T-cell (primary cell): ENCODE results near the gene IL20. TPM values are rescaled to one million over a fixed set of nuclear protein-coding genes. Genes with fewer than 3 reads are reported as not detected.

Experiments
- ATAC-seq, 4 experiments: fragments of 200-7000 bp in 3 of 4; fragments of 150-1000 bp in 1 of 4; cut with Tn5 transposase; replicated peaks in 1 of 4; 1 replicate in 3 of 4; 2 replicates in 1 of 4; pipeline ENCODE4 v1.10.0; 2021; ENCODE audit warnings: moderate library complexity in 3 of 4, mild to moderate bottlenecking in 2 of 4, moderate number of reproducible peaks in 1 of 4
- CTCF ChIA-PET, 2 donors: fragments of 300-600 bp; sonication (Branson Sonifier 250); formaldehyde crosslinking; loops; one replicate each; lab custom pipeline; 2022; ENCODE audit warnings: antibody characterized with exemption in 2 of 2; lab: Charles Lee
- POLR2A ChIA-PET, 2 donors: fragments of 300-600 bp; sonication (Branson Sonifier 250); formaldehyde crosslinking; loops; one replicate each; lab custom pipeline; 2022; ENCODE audit warnings: antibody characterized with exemption in 2 of 2; lab: Charles Lee
- DNase-seq, 35 experiments: peaks; one replicate each; pipeline versions ENCODE4 v3.0.0 to v3.0.0-alpha.2; 2013 to 2023
- H3K27ac ChIP-seq: one replicate; pipeline ENCODE4 v1.5.1; 2013; ENCODE audit warnings: low read length
- H3K27me3 ChIP-seq, 2 experiments: replicated peaks in 1 of 2; 1 replicate in 1 of 2; 2 replicates in 1 of 2; pipeline versions ENCODE4 v1.6.1 to v1.7.0; 2013; ENCODE audit warnings: low read length in 1 of 2, mixed read lengths in 1 of 2; ENCODE audit not compliant: control insufficient read depth in 2 of 2, insufficient read depth in 2 of 2; ENCODE audit errors: extremely low read depth in 1 of 2
- H3K36me3 ChIP-seq, 2 donors: 1 replicate in 1 of 2; 2 replicates in 1 of 2; pipeline versions ENCODE4 v1.6.1 to v1.7.0; 2013; ENCODE audit warnings: low read length in 1 of 2; ENCODE audit not compliant: control insufficient read depth in 2 of 2, insufficient read depth in 1 of 2; ENCODE audit errors: extremely low read depth in 1 of 2
- H3K4me1 ChIP-seq, 2 experiments: 1 replicate in 1 of 2; 2 replicates in 1 of 2; pipeline versions ENCODE4 v1.6.1 to v1.7.0; 2013; ENCODE audit warnings: low read length in 2 of 2, mixed read lengths in 1 of 2; ENCODE audit not compliant: insufficient read depth in 2 of 2, control insufficient read depth in 1 of 2; ENCODE audit errors: extremely low read depth in 1 of 2
- H3K4me3 ChIP-seq, 2 donors: 1 replicate in 1 of 2; 2 replicates in 1 of 2; pipeline versions ENCODE4 v1.5.1 to v1.7.0; 2013; ENCODE audit warnings: mild to moderate bottlenecking in 2 of 2, low read length in 1 of 2, moderate library complexity in 1 of 2; ENCODE audit not compliant: control insufficient read depth in 1 of 2; ENCODE audit errors: extremely low read depth in 1 of 2
- H3K9me3 ChIP-seq: 2 replicates; pipeline ENCODE4 v1.7.0; 2013
- H3K27ac Mint-ChIP-seq, 2 donors: one replicate each; pipeline ENCODE4 v1.8.0; 2020 to 2021; ENCODE audit warnings: mild to moderate bottlenecking in 2 of 2, mixed read lengths in 2 of 2
- H3K27me3 Mint-ChIP-seq, 2 donors: one replicate each; pipeline ENCODE4 v1.8.0; 2021 to 2022; ENCODE audit warnings: mixed read lengths in 2 of 2
- H3K36me3 Mint-ChIP-seq: one replicate; pipeline ENCODE4 v1.8.0; 2021; ENCODE audit warnings: mixed read lengths
- H3K4me1 Mint-ChIP-seq, 3 donors: one replicate each; pipeline ENCODE4 v1.8.0; 2020 to 2022; ENCODE audit warnings: mixed read lengths in 3 of 3, mild to moderate bottlenecking in 1 of 3
- H3K4me3 Mint-ChIP-seq, 3 donors: one replicate each; pipeline ENCODE4 v1.8.0; 2020 to 2022; ENCODE audit warnings: mild to moderate bottlenecking in 3 of 3, mixed read lengths in 3 of 3, moderate library complexity in 3 of 3
- H3K9me3 Mint-ChIP-seq, 3 donors: one replicate each; pipeline ENCODE4 v1.8.0; 2020 to 2022; ENCODE audit warnings: mixed read lengths in 3 of 3
- WGBS: methylation state at CpG from one replicate; pipeline ENCODE4 v1.1.5; 2013; ENCODE audit warnings: missing lambda C conversion rate; ENCODE audit not compliant: insufficient coverage; 5-methylcytosine and 5-hydroxymethylcytosine counted together
- total RNA-seq, 35 experiments: library from RNA in 6 of 35; stranded (reverse) in 6 of 35; fragments of 120-200 nt in 1 of 35; gene quantifications; one replicate each; pipeline versions ENCODE4 v1.2.1 to v1.2.4 and lab custom pipeline; 2013 to 2026

The IL20 gene, protein sequence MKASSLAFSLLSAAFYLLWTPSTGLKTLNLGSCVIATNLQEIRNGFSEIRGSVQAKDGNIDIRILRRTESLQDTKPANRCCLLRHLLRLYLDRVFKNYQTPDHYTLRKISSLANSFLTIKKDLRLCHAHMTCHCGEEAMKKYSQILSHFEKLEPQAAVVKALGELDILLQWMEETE
- not detected for total RNA-seq
- not detected for total RNA-seq (2013)
- total RNA-seq (lab: John Stamatoyannopoulos, UW), result 0 to 0.25 (median 0) reads per million in 29 experiments

DNA sequence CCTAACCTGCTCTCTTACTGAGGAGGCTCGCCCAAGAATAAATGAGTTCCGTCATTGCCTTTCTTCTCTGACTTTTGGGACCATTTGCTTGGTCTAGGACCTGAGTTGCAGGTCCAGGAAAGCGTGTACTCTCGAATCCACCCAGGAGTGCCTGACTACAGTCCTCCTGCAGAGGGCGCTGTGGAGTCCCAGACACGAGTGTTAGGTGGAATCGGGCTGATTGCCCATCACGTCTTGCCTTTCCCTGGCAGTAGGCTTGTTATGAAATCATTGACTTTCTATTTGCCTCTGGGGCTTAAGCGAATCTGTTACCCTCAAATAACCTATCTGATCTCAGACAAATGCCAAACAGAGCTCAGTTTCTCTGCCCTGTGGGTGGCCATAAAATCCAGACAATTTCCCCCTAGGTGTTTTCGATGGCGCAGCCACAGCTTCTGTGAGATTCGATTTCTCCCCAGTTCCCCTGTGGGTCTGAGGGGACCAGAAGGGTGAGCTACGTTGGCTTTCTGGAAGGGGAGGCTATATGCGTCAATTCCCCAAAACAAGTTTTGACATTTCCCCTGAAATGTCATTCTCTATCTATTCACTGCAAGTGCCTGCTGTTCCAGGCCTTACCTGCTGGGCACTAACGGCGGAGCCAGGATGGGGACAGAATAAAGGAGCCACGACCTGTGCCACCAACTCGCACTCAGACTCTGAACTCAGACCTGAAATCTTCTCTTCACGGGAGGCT, at the start of gene IL20:
Gene IL20 (plus strand): TSS at position 685 of the 733 bp plus-strand sequence. CDS start 230 bp downstream, outside the sequence.
- peak; percentile 65 to 91 (median 83) for DNase-seq
- Histone ChIP-seq H3K4me3 (no peak within 1 kb of the TSS), H3K9me3 (no peaks in the 10 kb centered on the region), H3K27ac (no peak within 1 kb of the TSS), H3K27me3 (peaks cover 0 to 2% of the 10 kb centered on the region in 2 experiments), H3K4me1 (peaks cover 0 to 5% of the 10 kb centered on the region in 2 experiments), H3K36me3 (no peaks in the 10 kb centered on the region)
- Mint-ChIP-seq H3K27ac (no peak within 1 kb of the TSS), H3K4me3 (no peak within 1 kb of the TSS), H3K27me3 (peaks cover 4 to 12% of the 10 kb centered on the region in 2 donors), H3K36me3 (peaks cover under 1% of the 10 kb centered on the region), H3K9me3 (no peaks in the 10 kb centered on the region), H3K4me1 (peaks cover 8 to 12% (median 11%) of the 10 kb centered on the region in 3 donors)
- WGBS, result 45% methylated on average over 13 of the region's 19 CpGs
- peak; percentile 81 to 92 (median 89) for ATAC-seq
- CTCF ChIA-PET, result interaction anchor here (0.7 to 2.2 kb wide), 14 partner anchors 13 to 146 kb away, joined by 3 to 16 read pairs (median 4); no protein-coding TSS in a partner anchor
- POLR2A ChIA-PET, result interaction anchor here in 1 of 2 donors (0.6 kb wide), 1 partner anchor 11 kb away, joined by 3 read pairs; no protein-coding TSS in a partner anchor

GRCh38 chr1:206816390-206817287, 48.8 kb upstream of the IL20 start:
- WGBS, result 14% methylated on average over 2 of the region's 4 CpGs
- no peaks in the 10 kb centered on the region for H3K27me3 Mint-ChIP-seq
- peaks cover 7% of the 10 kb centered on the region for H3K36me3 Mint-ChIP-seq
- CTCF ChIA-PET, result interaction anchor here (0.6 to 1.5 kb wide), 13 partner anchors 9 to 166 kb away, joined by 3 to 15 read pairs (median 4); no protein-coding TSS in a partner anchor
- Histone ChIP-seq H3K4me1 (peaks cover 4 to 9% of the 10 kb centered on the region in 2 experiments), H3K27ac (peak overlapping the region; percentile 54), H3K9me3 (no peaks in the 10 kb centered on the region), H3K4me3 (no peak overlapping the region), H3K36me3 (no peaks in the 10 kb centered on the region), H3K27me3 (no peaks in the 10 kb centered on the region)
- peak overlapping the region; percentile 88 to 91 for H3K27ac Mint-ChIP-seq
- H3K4me3 Mint-ChIP-seq, result peak overlapping the region; percentile 14 to 51 (median 35)
- DNase-seq, result peak in 4 of 35 experiments; percentile 10 to 74 (median 22)
- ATAC-seq, result peak; percentile 85 to 95 (median 86)
- peaks cover 3 to 14% (median 3%) of the 10 kb centered on the region in 3 donors for H3K9me3 Mint-ChIP-seq
- H3K4me1 Mint-ChIP-seq, result peaks cover 29 to 43% (median 30%) of the 10 kb centered on the region in 3 donors
- POLR2A ChIA-PET, result interaction anchor here (0.6 to 1.4 kb wide), 9 partner anchors 13 to 105 kb away, joined by 3 to 5 read pairs (median 3); partner anchors contain the start of gene FCMR (in 1 of the 2)

GRCh38 chr1:206821493-206821892, 43.9 kb upstream of the IL20 start:
- H3K4me3 Mint-ChIP-seq, result no peak overlapping the region
- H3K27me3 ChIP-seq, result no peaks in the 10 kb centered on the region
- no peaks in the 10 kb centered on the region for H3K36me3 Mint-ChIP-seq
- H3K27me3 Mint-ChIP-seq, result no peaks in the 10 kb centered on the region
- no peaks in the 10 kb centered on the region for H3K9me3 ChIP-seq
- no peak overlapping the region for H3K4me3 ChIP-seq
- H3K4me1 ChIP-seq, result peaks cover 6 to 13% of the 10 kb centered on the region in 2 experiments
- no peak overlapping the region for H3K27ac Mint-ChIP-seq
- H3K36me3 ChIP-seq, result no peaks in the 10 kb centered on the region
- ChIA-PET CTCF (interaction anchor here in 1 of 2 donors (1.1 kb wide), 1 partner anchor 87 kb away, joined by 3 read pairs; no protein-coding TSS in a partner anchor), POLR2A (interaction anchor here in 1 of 2 donors (0.8 kb wide), 1 partner anchor 88 kb away, joined by 3 read pairs; no protein-coding TSS in a partner anchor)
- ATAC-seq, result no peak
- peaks cover 23 to 40% (median 26%) of the 10 kb centered on the region in 3 donors for H3K4me1 Mint-ChIP-seq
- no peak for DNase-seq
- WGBS, result 61% methylated on average over 2 of the region's 4 CpGs
- no peaks in the 10 kb centered on the region for H3K9me3 Mint-ChIP-seq
- H3K27ac ChIP-seq, result no peak overlapping the region

DNA sequence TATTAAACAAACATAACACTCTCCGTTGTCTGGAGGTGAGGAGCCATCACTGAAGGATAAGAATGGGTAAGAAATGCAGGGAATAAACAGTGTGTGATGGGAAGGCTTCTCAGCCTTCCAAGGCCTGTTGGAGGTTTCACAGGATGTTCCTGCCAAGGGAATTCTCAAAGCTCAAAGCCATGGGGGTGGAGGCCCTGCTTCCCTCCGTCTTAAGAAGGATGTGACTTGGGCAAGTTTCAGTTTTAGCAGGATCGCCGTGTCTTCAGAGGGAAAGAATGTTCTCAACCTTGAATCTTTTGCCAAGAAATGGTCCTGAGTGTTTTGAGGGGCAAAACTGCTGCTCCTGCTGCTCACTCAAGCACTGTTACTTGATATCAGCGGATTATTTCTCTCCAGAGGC, 41.7 kb upstream of the IL20 start:
- Histone ChIP-seq H3K36me3 (no peaks in the 10 kb centered on the region), H3K27ac (no peak overlapping the region), H3K27me3 (no peaks in the 10 kb centered on the region), H3K9me3 (no peaks in the 10 kb centered on the region), H3K4me3 (no peak overlapping the region), H3K4me1 (peaks cover 3 to 6% of the 10 kb centered on the region in 2 experiments)
- H3K4me3 Mint-ChIP-seq, result no peak overlapping the region
- ChIA-PET CTCF (no interaction called here), POLR2A (no interaction called here)
- no peaks in the 10 kb centered on the region for H3K27me3 Mint-ChIP-seq
- no peak for ATAC-seq
- no peak overlapping the region for H3K27ac Mint-ChIP-seq
- WGBS, result 100% methylated on average over 1 of the region's 5 CpGs
- no peaks in the 10 kb centered on the region for H3K36me3 Mint-ChIP-seq
- H3K9me3 Mint-ChIP-seq, result no peaks in the 10 kb centered on the region
- peaks cover 17 to 33% (median 18%) of the 10 kb centered on the region in 3 donors for H3K4me1 Mint-ChIP-seq
- no peak for DNase-seq

- no peak for ATAC-seq
- Histone ChIP-seq H3K27me3 (no peaks in the 10 kb centered on the region), H3K36me3 (no peaks in the 10 kb centered on the region), H3K4me3 (no peak overlapping the region), H3K9me3 (no peaks in the 10 kb centered on the region), H3K27ac (no peak overlapping the region), H3K4me1 (peaks cover 9% of the 10 kb centered on the region in 2 experiments)
- Mint-ChIP-seq H3K27me3 (no peaks in the 10 kb centered on the region), H3K9me3 (no peaks in the 10 kb centered on the region), H3K27ac (peak overlapping the region in 1 of 2 donors; percentile 7), H3K36me3 (no peaks in the 10 kb centered on the region), H3K4me1 (peaks cover 23 to 39% (median 24%) of the 10 kb centered on the region in 3 donors), H3K4me3 (no peak overlapping the region)
- 80% methylated on average over 2 of the region's 3 CpGs for WGBS
- DNase-seq, result no peak
- ChIA-PET POLR2A (no interaction called here), CTCF (no interaction called here)
These were observed 41.1 kb upstream of the IL20 start for GRCh38 chr1:206824331-206824730.
